NT2/D1 (cell line): ENCODE data around the gene PRSS50.

Experiments used
- YY1 ChIP-seq: IDR thresholded peaks from 2 replicates; pipeline ENCODE4 v1.6.1; 2011; ENCODE audit not compliant: insufficient read length, insufficient read depth
- ZNF274 ChIP-seq: IDR thresholded peaks from 2 replicates; pipeline ENCODE4 v1.6.1; 2011; ENCODE audit warnings: mild to moderate bottlenecking, low read depth, low read length

GRCh38 chr3:46665763-46666452 lies 51.8 kb downstream of the PRSS50 start:
- TF ChIP-seq YY1 (no peak), ZNF274 (no peak)
